ENCODE measurements around the gene SSPN.
A peak's percentile ranks its signal among the peaks of the same experiment; 100 is the strongest.
"Not testable (repeated sequence)": the region's sequence is repeated elsewhere in the genome, so short reads cannot be mapped to it uniquely, and the experiment has no call there.

The SSPN gene

GRCh38 chr12:26229910-26230309 lies 34.5 kb downstream of the SSPN start:
- DNase-seq (ENCODE audit: low spot score): no peak

GRCh38 chr12:26231470-26231869 lies 36.1 kb downstream of the SSPN start:
- no peak for DNase-seq (ENCODE audit: low spot score)

GRCh38 chr12:26231921-26232320 lies 36.5 kb downstream of the SSPN start:
- DNase-seq (ENCODE audit: low spot score): no peak

- DNase-seq (ENCODE audit: low spot score): no peak
These were observed 38.3 kb downstream of the SSPN start for GRCh38 chr12:26233631-26234030.

- DNase-seq (ENCODE audit: low spot score): not testable (repeated sequence)
These were observed 40.1 kb downstream of the SSPN start for GRCh38 chr12:26235465-26235864.

GRCh38 chr12:26238341-26239121 lies 43.2 kb downstream of the SSPN start:
- no peak for DNase-seq (ENCODE audit: low spot score)

DNA sequence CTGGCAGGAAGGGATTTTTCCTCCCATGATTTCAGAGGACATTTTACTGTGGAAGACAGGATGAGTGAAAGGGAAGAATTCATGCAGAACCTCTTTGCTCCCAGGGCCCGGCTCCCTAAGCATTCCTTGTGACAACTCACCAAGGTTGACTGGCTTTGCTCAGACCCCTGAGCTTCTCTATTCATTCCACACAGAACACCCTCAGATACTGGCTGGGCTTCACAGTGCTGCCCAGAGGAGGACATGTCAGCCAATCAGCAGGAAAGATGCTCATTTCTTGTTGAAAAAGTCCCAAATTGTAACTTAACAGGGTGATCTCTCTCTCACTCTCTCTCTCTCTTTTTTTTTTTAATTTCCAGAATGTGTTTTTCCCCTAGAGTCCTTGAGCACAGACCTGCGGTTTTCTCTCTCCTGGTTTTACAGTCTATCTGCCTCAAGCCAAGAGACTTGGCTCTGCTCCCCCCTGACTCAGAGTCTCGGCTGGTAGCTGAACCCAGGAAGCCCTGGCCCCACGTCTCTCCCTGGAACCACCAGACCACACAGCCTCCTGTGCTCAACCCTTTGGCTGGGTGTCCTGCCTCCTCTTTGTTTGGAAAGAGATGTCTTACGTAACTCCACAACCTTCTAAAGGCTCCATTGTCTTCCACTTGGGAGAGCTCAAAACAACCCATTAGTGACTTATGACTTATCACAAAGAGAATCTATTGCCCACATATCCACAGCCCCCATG lies 43.9 kb downstream of the SSPN start:
- DNase-seq (ENCODE audit: low spot score): peak; percentile 52

DNA sequence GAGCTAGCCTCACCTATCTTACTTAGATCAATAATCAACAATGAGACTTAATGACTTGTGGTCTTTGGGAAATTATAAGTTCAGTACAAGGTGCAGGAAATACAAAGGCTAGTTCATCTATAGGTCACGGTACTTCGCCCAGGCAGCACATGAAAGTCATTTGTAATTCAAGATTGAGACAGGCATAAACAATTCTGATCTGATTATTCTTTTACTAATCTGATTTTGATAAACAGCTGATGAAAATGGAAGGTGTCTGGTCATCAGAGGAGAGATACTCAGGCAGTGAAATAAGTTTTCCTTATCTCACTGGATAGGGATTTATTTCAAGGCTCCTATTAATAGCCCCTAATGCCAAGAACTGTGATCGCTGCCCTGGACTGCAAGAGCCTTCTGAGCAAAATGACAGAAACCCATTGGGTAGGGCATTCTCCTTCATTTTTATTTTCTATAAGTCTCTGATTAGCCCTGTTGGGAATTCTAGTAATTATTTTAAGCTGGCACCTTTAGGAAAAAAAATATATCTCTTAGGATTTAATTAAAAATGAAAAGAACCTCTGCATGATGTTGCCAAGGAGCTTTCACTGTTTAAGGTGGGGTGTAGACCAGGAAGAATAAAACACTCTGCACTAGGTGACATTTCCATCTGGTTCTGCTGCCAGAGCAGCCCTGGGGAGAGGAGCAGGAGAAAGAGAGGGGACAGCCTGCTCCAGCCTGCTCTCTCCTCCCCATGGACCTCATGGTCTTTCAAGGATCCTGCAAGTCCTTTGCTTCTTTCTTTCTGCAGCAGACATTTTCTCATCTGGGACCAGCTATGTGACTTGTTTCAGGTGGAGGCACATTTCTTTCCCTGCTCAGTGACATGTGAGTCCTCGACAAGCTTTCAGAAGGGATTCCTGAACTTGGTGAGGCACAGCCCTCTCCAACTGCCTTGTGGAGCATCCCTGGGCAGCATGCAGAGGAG lies 44.8 kb downstream of the SSPN start:
- no peak for DNase-seq (ENCODE audit: low spot score)

DNA sequence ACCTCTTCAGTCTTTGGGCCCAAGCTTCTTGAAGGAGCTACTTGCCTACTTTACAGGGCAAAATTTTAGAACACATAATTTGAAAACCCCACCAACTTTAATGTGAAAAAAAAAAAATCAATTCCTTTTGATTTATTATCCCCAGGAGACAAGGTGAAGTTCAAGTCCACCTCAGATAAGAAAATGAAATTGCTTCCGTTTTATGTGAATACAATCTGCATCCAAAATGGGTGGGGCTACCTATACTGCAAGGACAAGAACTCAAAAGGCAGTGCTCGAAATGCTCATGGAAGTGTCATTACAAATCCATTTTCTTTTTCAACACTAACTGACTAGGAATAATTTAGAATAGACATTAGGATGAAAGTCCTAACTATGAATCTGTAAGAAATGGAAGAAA lies 45.7 kb downstream of the SSPN start:
- DNase-seq (ENCODE audit: low spot score): no peak

- DNase-seq (ENCODE audit: low spot score): no peak
These were observed 47.3 kb downstream of the SSPN start for GRCh38 chr12:26242683-26243082.

GRCh38 chr12:26244503-26244902 lies 49.1 kb downstream of the SSPN start:
- no peak for DNase-seq (ENCODE audit: low spot score)

DNA sequence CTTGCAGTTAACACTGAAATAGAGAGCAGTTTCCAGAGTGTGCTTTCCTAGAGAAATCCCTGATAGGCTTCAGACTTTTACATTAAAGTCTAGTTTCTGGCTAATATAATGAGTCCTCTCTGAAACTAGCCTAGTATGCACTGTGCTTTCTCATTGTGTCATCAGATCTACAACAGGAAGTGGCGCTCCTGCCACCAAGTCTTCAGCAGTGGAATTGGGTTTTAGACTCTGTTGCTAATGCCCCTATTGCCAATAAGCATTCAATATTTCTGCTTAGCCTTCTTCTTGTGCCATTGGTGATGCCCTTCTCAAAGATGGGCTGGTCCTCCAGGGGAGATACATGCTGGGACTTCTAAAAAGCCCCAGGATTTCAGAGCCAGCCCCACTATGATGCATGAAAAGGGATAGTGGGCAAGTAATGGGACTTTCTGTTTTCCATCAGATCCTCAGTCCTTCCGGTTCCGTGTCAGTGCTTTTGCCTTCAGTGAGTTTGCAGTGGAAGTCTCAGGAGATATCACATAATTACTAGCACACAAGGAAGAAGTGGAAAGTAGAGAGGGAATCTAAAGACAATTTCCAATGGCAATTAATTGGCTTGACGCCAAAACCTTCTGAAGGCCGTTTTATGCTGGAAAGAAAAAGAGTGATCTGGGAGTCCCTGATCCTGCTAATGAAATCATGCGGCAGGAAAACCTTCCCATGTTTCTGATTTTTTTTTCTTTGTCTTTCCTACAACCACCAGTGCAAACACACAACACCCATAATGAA lies 50.0 kb downstream of the SSPN start:
- DNase-seq (ENCODE audit: low spot score): no peak

DNA sequence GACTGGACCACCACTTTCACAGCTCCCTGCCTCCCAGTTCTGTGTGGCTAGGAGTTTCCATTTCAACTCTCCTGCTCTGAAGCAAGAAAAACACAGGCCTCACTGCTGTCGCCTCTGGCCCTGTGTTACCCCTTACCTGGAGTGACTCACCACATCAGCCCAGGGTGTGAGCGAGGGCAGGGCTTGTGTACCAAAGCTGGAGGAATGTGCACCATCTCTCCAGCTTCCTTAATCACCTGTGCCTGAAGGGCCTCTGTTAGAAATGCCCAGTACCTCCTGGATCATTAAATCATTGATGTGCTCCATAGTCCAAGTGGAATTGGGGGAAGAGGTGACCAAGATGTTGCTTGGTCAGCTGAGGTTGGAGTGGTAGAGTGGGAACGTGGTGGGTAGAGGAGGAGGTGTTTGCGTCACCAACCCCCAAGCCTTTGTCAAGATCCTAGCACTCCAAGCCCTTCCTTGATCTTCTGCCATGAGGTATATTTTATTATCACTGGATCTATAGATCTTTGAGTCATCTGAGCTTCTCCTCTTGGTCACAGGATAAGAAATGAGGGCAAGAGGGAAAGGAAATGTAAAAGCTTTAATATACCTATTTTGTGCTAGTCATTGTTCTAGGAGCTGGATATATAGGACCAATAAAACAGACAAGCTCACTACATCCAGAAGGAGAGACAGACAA lies 51.3 kb downstream of the SSPN start:
- DNase-seq (ENCODE audit: low spot score): no peak

DNA sequence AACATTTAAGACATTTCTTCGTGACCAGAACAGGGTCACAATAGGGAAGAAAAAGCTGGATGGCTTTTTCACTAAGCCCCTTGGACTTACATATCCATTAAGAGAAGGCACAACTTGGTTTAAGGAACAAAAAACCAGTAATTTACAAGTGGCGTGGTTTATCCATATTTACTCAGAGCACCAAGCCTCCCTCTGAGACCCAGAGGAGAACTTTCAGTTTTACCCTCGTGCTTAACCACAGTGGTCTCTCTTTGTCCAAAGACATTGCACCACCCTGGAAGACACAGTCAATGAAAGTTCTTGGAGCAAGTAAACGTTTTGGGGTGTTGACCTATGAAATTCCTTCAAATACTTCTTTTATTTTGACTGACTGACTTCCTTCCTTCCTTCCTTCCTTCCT lies 52.5 kb downstream of the SSPN start:
- DNase-seq (ENCODE audit: low spot score): no peak

- DNase-seq (ENCODE audit: low spot score): no peak
These were observed 55.4 kb downstream of the SSPN start for GRCh38 chr12:26250801-26251200.

DNA sequence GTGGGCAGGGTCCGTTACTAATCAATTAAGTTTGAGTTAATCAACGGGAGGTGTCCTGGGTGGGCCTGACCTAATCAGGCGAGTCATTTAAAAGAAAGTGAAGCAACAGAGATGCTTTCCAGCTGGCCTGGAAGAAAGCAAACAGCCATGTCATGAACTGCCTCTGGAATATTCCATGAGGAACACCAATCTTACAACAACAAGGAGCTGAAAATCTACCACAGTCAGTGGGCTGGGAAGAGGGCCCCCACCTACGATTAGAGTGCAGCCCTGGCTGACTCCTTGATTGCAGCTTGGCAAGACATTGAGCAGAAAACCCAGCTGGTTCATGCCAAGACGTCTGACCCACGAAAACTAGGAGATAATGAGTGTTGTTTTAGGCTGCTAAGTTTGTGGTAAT lies 56.2 kb downstream of the SSPN start:
- no peak for DNase-seq (ENCODE audit: low spot score)

DNA sequence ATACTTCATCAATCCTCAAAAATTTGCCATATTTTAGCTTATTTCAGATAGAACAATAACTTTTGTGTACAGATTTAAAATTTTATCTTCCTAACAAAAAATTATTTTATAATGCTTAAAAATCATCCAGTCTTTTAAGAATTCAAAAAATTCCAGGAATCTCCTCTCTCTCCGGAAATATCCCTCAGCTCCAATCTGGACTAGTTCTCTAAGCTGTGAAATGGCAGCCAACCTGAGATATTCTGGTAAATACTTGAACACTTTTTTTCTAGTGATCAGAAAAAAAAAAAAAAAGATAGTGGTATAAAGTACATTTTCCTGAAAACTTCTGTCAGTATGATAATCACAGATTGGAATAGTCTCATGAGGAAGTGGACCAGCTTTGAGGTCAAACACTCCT lies 57.6 kb downstream of the SSPN start:
- no peak for DNase-seq (ENCODE audit: low spot score)

GRCh38 chr12:26255893-26256645 lies 60.7 kb downstream of the SSPN start:
- DNase-seq (ENCODE audit: low spot score): no peak

DNA sequence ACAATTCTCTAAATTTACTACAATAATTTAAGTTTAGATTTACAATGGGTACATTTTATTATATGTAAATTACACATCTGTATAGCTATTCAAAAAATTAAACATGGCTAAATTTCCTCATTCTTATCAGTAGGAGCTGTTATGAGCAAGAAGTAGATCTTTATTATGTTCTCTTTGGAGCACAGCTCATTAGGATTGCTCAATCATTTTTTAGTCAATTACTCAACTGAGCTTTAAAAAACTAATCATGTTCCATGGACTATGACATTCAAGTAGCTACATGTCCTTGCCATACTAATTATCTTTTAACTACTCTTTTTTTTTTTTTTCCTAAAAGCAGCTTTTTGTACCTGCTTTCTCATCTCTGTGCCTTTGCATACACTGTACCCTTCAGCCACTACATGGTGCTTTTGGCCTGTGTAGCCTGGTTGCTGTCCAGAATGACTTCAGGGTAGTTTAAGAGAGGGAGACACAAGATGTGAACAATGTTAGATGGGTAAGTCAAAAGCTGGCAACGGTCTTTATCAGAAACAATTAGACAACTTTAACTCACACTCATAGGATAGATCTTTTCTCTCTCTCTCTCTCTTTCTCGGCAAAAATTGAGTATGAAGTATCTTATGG lies 69.0 kb downstream of the SSPN start:
- DNase-seq (ENCODE audit: low spot score): no peak

DNA sequence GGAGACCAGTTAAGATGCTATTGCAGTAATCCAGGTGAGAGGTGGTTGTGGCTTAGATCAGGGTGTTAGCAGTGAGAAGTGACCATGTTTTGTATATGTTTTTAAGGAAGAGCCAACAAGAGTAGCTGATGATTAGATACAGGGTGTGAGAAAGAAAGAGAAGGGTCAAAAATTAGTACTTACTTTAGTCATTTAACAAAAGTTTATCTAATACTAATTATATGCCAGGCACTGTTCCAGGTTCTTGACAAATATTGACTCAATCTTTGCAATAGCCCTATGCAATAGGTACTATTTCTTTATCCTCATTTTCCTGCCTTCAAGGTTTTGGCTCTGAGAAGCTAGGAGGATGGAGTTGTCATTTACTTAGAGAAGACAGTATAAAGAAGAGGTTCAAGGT lies 70.2 kb downstream of the SSPN start:
- no peak for DNase-seq (ENCODE audit: low spot score)
